Stimulated activated naive CD8-positive, alpha-beta T cell treated with anti-CD3 and anti-CD28 coated beads, Interleukin-15, Interleukin-2, amounts not matched to agents 100 ng/mL and 50 ng/mL, for 24 hours (primary cell): ENCODE measurements around the gene CUL3.
"Not testable (repeated sequence)": the region's sequence is repeated elsewhere in the genome, so short reads cannot be mapped to it uniquely, and the experiment has no call there.

Experiments
- H3K27ac Mint-ChIP-seq: one replicate; pipeline ENCODE4 v1.8.0; 2021; ENCODE audit warnings: mild to moderate bottlenecking, mixed read lengths
- H3K27me3 Mint-ChIP-seq: one replicate; pipeline ENCODE4 v1.8.0; 2021; ENCODE audit warnings: mixed read lengths
- H3K36me3 Mint-ChIP-seq: one replicate; pipeline ENCODE4 v1.8.0; 2021; ENCODE audit warnings: low read depth, mixed read lengths
- H3K4me1 Mint-ChIP-seq: one replicate; pipeline ENCODE4 v1.8.0; 2021; ENCODE audit warnings: low read depth, mixed read lengths
- H3K4me3 Mint-ChIP-seq: one replicate; pipeline ENCODE4 v1.8.0; 2021; ENCODE audit warnings: mild to moderate bottlenecking, mixed read lengths
- H3K9me3 Mint-ChIP-seq: one replicate; pipeline ENCODE4 v1.8.0; 2021; ENCODE audit warnings: mixed read lengths

The CUL3 gene

DNA sequence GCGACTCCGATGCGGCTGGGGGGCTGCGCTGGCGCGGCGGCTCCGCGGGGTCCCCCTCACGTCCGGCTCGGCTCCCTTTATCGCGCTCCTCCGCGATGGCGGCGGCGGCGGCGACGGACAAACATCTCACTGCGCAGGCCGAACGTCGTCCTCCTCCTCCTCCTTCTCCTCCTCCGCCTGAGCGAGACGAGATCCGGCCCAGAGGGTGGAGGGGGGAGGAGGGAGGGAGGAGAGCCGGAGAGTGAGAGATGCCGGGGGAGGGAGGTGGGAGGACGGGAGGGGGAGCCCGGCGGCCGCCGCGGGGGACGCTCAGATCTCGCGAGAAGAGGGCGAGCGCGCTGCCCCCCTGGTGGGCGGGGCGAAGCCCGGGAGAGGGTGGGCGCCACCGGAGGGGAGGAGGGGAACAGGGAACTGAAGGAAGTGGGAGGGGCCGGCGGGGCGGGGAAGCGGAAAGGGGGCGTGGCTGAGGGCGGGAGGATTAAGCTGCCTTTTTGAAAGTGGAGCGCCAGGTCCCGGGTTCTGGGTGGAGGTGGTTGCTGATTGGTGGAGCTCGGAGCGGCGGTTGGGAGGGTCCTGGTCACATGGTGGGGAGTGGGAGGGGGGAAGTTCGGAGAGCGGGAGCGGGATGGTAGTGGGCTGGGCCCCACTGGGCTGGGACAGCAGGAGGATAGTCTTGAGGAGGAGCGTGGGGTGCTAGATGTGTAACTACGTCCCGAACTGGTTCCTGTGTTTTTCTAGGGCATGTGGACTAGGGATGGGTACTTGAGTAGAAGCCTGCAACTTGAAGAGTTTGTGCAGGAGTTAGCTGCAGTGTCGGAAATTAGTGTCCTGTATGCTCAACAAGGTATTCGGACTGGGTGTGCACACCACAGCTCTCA, at the start of gene CUL3:
TSS of gene CUL3 (minus strand) at position 153 of the 878 bp plus-strand sequence. CDS start 354 bp downstream, outside the sequence.
- Mint-ChIP-seq H3K4me1 (peaks cover 36% of the 10 kb centered on the region), H3K9me3 (no peaks in the 10 kb centered on the region), H3K36me3 (peaks cover 29% of the 10 kb centered on the region), H3K4me3 (peak within 1 kb of the TSS; percentile 99), H3K27ac (peak within 1 kb of the TSS; percentile 97), H3K27me3 (no peaks in the 10 kb centered on the region)

DNA sequence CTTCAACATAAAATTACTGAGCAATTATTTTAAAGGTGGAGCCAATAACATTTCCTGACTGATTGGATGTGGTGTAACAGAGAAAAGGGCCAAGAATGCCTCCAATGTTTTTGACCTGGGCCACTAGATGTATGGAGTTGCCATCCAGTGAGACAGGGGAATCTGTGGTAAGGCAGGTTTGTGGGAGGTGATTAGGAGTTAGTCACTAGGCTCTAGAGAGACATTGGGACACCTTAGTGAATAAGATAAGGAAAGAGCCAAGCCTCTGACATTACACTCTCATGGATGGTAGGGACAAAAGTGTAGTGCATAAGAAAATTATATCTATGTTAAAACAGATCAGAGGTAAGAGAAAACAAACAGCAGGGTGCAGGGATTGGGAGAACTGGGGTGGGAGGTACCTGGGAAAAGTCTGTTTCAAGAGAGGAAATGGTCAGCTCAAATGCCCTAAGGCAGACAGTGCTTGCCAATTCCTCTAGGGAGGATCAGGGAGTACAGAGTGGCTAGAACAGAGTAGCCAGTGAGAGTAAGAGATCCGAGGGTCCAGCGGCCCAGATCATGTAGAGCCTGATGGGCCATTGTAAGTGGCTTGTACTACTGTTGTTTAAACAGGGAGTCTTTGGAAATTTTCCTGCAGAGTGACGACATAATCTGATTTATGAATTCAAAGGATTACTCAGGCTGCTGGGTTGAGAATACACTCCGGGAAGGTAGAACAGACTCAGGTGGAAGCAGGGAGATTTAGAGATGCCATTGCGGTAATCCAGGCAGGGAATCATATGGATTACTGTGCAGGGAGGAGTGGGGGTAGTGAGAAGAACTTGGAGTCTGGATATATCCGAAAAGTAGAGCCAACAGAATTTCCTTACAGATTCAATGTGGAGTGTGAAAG, 45.7 kb upstream of the CUL3 start:
- Mint-ChIP-seq H3K36me3 (no peaks in the 10 kb centered on the region), H3K4me1 (no peaks in the 10 kb centered on the region), H3K4me3 (no peak overlapping the region), H3K27me3 (no peaks in the 10 kb centered on the region), H3K9me3 (no peaks in the 10 kb centered on the region), H3K27ac (no peak overlapping the region)

DNA sequence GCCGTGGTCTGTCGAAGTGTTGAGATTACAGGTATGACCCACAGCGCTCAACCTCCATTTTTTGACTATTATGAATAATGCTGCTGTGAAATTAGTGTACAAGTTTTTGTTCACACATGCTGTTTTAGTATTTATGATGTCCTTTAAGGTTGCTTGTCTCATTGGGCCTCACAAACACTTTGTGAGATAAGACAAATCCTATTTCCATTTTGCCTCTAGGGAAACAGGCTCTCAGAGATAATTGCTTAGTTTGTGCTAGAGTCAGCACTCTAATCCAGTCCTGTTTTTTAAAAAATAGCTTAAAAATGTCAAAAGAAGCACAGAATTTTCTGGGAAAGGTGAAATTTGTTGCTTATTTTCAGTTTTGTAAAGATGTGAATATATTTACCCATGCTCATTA, 43.3 kb upstream of the CUL3 start:
- H3K27me3 Mint-ChIP-seq: no peaks in the 10 kb centered on the region
- H3K9me3 Mint-ChIP-seq: no peaks in the 10 kb centered on the region
- no peaks in the 10 kb centered on the region for H3K4me1 Mint-ChIP-seq
- no peaks in the 10 kb centered on the region for H3K36me3 Mint-ChIP-seq
- H3K27ac Mint-ChIP-seq: no peak overlapping the region
- no peak overlapping the region for H3K4me3 Mint-ChIP-seq

DNA sequence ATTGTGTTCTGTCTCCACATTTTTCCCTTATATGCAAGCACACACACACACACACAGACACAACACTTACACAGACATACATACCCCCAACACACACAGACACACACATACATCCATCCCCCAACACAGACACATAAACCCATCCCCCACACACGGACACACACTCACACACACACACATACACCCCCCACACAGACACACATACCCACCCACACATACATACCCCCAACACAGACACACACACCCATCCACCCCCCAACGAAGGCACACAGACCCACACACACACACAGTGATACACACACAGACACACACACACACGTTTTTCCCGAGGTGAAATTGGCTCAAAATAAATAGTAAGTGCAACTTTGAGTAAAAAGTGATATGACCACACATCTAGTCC, 41.6 kb upstream of the CUL3 start:
- Mint-ChIP-seq H3K27me3 (no peaks in the 10 kb centered on the region), H3K27ac (no peak overlapping the region), H3K4me1 (no peaks in the 10 kb centered on the region), H3K9me3 (no peaks in the 10 kb centered on the region), H3K36me3 (no peaks in the 10 kb centered on the region), H3K4me3 (no peak overlapping the region)

DNA sequence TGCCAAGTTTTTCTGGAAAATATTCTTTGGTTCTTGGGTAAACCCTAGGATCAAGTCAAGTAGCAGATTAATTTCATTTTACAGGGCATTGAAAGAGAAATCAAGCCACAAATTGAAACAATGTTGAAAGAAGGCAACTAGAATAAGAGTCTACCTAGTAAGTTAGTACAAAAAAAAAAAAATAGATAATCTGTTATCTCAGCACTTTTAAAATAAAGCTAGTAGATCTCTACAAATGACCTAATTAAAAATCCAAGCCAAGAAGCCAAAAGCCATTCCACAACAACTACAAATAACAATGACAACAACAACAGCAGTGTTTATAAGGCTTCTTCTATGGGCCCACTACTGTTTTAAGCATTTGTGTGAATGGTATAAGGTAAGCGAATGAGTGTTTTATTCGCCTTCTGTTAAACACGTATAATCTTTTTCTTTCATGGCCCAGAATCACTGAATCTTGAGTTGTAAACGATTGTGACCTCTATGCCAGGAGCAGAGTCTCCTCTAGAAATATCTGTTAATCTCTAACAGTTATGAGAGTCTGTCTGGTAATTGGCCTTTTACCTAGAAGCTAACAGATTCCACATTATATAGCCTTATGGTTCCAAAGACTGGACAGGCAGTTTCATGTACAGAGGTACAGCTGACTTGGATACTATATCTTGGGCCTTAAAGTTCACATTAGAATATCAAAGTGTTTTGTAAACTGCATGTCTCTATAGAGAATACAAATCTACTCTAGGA, 28.6 kb upstream of the CUL3 start:
- no peaks in the 10 kb centered on the region for H3K36me3 Mint-ChIP-seq
- no peak overlapping the region for H3K4me3 Mint-ChIP-seq
- H3K27me3 Mint-ChIP-seq: no peaks in the 10 kb centered on the region

DNA sequence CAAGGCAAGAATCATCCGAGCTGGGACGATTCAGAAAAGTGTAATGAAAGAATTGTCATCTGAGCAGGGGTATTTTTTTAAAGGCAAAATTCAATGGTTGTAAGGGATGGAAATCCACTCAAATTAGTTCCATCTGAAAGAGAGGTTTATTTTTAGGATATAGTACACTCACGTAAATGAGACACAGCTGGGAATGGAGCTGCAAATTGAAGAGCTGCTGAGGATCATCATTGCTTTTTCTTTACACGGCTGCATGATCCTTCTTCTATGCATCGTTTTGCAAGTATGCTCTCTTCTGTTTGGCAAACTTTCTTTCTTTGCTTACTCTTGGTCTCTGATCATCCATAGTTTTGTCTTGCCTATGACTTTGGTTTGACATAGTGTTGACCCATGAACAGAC, 27.4 kb upstream of the CUL3 start:
- H3K4me1 Mint-ChIP-seq: no peaks in the 10 kb centered on the region
- no peaks in the 10 kb centered on the region for H3K27me3 Mint-ChIP-seq
- no peak overlapping the region for H3K27ac Mint-ChIP-seq
- H3K9me3 Mint-ChIP-seq: no peaks in the 10 kb centered on the region
- H3K36me3 Mint-ChIP-seq: no peaks in the 10 kb centered on the region
- no peak overlapping the region for H3K4me3 Mint-ChIP-seq

More for the DNA sequence above, 28.6 kb upstream of the CUL3 start:
- Mint-ChIP-seq H3K9me3 (no peaks in the 10 kb centered on the region), H3K27ac (no peak overlapping the region), H3K4me1 (no peaks in the 10 kb centered on the region)

DNA sequence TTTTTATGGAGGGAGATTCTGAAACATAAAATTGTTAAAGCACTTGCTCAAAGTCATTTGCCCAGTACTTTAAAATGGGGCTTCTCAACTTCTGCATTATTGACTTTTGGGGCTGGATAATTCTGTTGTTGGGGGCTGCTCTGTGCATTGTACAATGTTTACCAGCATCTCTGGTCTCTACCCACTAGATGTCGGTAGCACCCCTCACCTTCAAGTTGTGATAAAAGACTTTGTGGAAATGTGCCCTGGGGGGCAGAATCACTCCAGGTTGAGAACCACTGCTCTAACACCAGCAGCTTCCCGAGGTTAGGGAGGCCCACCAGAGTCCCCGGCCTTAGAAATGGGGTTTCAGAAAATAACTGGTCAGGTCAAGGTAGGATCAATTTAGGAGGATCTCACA, 26.8 kb upstream of the CUL3 start:
- H3K4me3 Mint-ChIP-seq: no peak overlapping the region
- H3K36me3 Mint-ChIP-seq: no peaks in the 10 kb centered on the region
- no peak overlapping the region for H3K27ac Mint-ChIP-seq
- H3K27me3 Mint-ChIP-seq: peaks cover 4% of the 10 kb centered on the region
- no peaks in the 10 kb centered on the region for H3K9me3 Mint-ChIP-seq
- H3K4me1 Mint-ChIP-seq: no peaks in the 10 kb centered on the region

DNA sequence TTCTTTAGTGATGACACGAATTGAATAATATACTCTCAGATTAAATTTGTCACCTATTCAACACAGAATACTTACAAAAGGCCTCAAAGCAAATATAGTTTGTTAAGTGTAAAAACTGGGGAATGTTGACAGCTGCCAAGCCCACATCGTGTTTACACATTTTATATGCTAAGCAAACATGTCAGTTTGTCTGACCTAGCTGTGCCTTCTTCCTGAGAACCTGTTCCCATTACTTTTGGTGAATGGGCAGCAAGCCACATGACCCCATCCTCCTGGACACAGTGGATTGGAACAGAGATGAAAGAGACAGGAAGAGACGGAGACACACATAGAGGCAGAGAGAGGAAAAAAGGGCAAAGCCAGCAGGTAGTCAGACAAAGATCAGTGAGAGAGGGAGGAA, 22.9 kb upstream of the CUL3 start:
- H3K4me3 Mint-ChIP-seq: no peak overlapping the region
- no peaks in the 10 kb centered on the region for H3K36me3 Mint-ChIP-seq
- H3K4me1 Mint-ChIP-seq: peaks cover 2% of the 10 kb centered on the region
- no peak overlapping the region for H3K27ac Mint-ChIP-seq
- H3K27me3 Mint-ChIP-seq: peaks cover 4% of the 10 kb centered on the region
- H3K9me3 Mint-ChIP-seq: no peaks in the 10 kb centered on the region

DNA sequence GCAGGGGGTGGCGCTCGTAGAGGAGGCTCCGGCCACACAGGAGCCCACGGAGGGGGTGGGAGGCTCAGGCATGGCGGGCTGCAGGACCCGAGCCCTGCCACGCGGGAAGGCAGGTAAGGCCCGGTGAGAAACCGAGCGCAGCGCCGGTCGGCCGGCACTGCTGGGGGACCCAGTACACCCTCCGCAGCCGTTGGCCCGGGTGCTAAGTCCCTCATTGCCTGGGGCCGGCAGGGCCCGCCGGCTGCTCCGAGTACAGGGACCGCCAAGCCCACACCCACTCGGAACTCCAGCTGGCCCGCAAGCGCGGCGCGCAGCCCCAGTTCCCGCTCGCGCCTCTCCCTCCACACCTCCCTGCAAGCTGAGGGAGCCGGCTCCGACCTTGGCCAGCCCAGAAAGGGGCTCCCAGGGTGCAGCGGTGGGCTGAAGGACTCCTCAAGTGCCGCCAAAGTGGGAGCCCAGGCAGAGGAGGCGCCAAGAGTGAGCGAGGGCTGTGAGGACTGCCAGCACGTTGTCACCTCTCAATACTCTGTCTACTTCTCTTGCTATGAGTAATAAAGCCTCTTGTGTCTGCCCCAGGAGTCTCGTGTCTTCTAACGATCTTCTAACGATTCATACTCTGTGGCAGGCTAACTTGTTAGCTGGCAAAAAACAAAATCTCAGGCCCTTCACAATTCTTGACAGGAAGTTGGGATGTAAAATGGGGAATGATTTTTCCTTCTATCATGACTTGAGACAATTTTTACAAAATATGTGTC, 18.8 kb upstream of the CUL3 start:
- not testable (repeated sequence) for H3K36me3 Mint-ChIP-seq, H3K4me3 Mint-ChIP-seq, H3K9me3 Mint-ChIP-seq, H3K27ac Mint-ChIP-seq, H3K27me3 Mint-ChIP-seq
- H3K4me1 Mint-ChIP-seq: peaks cover 17% of the 10 kb centered on the region

DNA sequence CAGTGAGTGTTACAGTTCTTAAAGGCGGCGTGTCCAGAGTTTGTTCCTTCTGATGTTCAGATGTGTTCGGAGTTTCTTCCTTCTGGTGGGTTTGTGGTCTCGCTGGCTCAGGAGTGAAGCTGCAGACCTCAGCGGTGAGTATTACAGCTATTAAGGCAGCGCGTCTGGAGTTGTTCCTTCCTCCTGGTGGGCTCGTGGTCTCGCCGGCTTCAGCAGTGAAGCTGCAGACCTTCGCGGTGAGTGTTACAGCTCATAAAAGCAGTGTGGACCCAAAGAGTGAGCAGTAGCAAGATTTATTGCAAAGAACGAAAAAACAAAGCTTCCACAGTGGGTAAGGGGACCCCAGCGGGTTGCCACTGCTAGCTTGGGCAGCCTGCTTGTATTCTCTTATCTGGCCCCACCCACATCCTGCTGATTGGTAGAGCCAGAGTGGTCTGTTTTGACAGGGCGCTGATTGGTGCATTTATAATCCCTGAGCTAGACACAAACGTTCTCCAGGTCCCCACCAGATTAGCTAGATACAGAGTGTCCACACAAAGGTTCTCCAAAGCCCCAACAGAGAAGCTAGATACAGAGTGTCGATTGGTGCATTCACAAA, 17.7 kb upstream of the CUL3 start:
- peak overlapping the region; percentile 31 for H3K27ac Mint-ChIP-seq
- not testable (repeated sequence) for H3K9me3 Mint-ChIP-seq, H3K27me3 Mint-ChIP-seq, H3K36me3 Mint-ChIP-seq
- H3K4me3 Mint-ChIP-seq: peak overlapping the region; percentile 83
- peaks cover 17% of the 10 kb centered on the region for H3K4me1 Mint-ChIP-seq

DNA sequence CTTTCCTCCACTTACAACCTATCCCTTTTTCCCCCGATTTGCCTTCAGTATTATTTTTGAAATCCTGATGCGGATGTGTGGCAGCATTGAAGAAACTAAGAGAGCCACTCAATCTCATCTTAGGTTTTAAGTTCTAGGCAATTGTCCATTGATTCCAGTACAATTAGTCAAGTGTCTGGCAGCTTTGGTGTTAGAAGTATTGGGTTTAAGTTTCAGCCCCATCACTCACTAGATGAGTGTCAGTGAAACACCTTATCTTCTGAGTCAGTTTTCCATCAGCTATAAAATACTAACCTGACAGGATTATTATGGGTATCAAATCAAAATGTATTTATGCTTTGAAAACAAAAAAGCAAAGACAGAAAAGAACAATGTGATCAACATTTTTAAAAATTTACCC, 16.8 kb upstream of the CUL3 start:
- Mint-ChIP-seq H3K27me3 (peaks cover 4% of the 10 kb centered on the region), H3K4me1 (peaks cover 17% of the 10 kb centered on the region), H3K4me3 (peak overlapping the region; percentile 83), H3K36me3 (no peaks in the 10 kb centered on the region), H3K27ac (no peak overlapping the region), H3K9me3 (no peaks in the 10 kb centered on the region)

DNA sequence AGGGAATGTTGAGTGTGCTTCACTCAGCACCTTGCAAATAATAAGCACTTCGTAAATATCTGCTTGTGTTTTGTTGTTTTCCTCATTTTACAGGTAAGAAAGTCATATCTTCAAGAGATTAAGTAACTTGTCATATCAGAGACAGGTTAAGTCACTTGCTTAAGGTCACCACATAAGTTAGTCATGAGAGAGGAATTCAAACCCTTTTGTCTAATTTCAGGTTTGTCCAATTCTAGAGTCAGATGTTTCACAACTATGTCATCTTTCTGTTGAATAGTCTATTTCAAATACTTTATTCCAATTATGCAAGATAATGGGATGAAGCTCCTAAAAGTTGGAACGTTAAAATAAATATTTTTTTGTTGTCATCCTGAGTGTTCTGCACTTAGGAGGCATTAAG, 13.5 kb upstream of the CUL3 start:
- H3K27ac Mint-ChIP-seq: no peak overlapping the region
- peaks cover 10% of the 10 kb centered on the region for H3K27me3 Mint-ChIP-seq
- H3K4me1 Mint-ChIP-seq: peaks cover 17% of the 10 kb centered on the region
- no peaks in the 10 kb centered on the region for H3K36me3 Mint-ChIP-seq
- H3K4me3 Mint-ChIP-seq: no peak overlapping the region
- no peaks in the 10 kb centered on the region for H3K9me3 Mint-ChIP-seq

DNA sequence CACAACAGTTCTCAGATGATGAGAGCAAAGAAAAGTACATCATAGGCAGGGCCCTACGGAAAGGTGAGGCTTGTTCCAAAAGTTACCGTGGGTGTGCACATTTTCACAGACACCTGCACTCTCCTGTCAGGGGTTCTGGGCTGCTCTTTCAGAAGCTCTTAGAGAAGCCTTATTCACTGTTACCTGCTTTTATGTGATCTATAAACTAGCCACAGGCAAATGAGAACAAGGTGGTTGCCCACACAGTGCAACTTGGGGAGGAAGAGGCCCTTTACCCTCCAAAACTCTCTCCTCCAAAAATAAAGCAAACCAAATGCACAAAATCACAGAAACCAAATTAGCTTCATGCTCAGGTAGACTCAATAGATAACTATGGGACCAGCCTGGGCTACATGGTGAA, 11.1 kb upstream of the CUL3 start:
- Mint-ChIP-seq H3K9me3 (no peaks in the 10 kb centered on the region), H3K36me3 (no peaks in the 10 kb centered on the region), H3K27me3 (peaks cover 6% of the 10 kb centered on the region), H3K27ac (no peak overlapping the region), H3K4me1 (no peaks in the 10 kb centered on the region), H3K4me3 (no peak overlapping the region)

DNA sequence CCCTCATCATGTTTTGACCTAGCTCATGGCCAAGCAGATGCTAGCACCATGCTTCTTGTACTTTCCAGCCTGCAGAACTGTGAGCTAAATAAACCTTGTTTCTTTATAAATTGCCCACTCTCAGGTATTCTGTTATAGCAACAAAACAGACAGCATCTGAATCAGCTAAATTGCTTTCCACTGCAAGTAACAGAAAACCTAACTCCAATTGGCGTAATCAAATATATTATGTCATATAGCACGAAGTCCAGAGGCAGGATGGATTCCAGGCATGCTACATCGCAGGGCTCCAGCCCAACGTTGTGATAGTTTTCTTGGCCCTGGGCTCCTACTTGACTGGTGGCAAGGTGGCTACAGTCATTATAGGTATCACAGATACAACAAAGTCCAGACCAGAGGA, 10.4 kb upstream of the CUL3 start:
- no peaks in the 10 kb centered on the region for H3K4me1 Mint-ChIP-seq
- H3K4me3 Mint-ChIP-seq: no peak overlapping the region
- H3K36me3 Mint-ChIP-seq: no peaks in the 10 kb centered on the region
- H3K27ac Mint-ChIP-seq: no peak overlapping the region
- no peaks in the 10 kb centered on the region for H3K9me3 Mint-ChIP-seq
- peaks cover 6% of the 10 kb centered on the region for H3K27me3 Mint-ChIP-seq
